ENCODE results near the gene SH3GLB2. TPM values are rescaled to one million over a fixed set of nuclear protein-coding genes. Genes with fewer than 3 reads are reported as not detected.

SH3GLB2 gene
- total RNA-seq, 1 donor from 2014 or later = 113 TPM

GRCh38 chr9:128992995-128993394, 35.1 kb downstream of the SH3GLB2 start:
- H3K36me3 Mint-ChIP-seq (ENCODE audit: unreplicated experiment) = peaks cover 37% of the 10 kb centered on the region
- TF ChIP-seq CTCF (IDR thresholded peaks at IDR 0.05) = peak; percentile 35
- no peak overlapping the region for H3K27ac Mint-ChIP-seq (ENCODE audit: unreplicated experiment)
- H3K4me1 Mint-ChIP-seq (ENCODE audit: unreplicated experiment) = peaks cover 3% of the 10 kb centered on the region
- DNase-seq (ENCODE audit: extremely low spot score, unreplicated experiment) = no peak
- no peaks in the 10 kb centered on the region for H3K27me3 Mint-ChIP-seq (ENCODE audit: unreplicated experiment)
- H3K9me3 Mint-ChIP-seq (ENCODE audit: unreplicated experiment) = no peaks in the 10 kb centered on the region
- H3K4me3 Mint-ChIP-seq (ENCODE audit: unreplicated experiment) = no peak overlapping the region

GRCh38 chr9:128987805-128988204, 40.3 kb downstream of the SH3GLB2 start:
- H3K4me1 Mint-ChIP-seq (ENCODE audit: unreplicated experiment) = peaks cover 10% of the 10 kb centered on the region
- H3K36me3 Mint-ChIP-seq (ENCODE audit: unreplicated experiment) = peaks cover 35% of the 10 kb centered on the region
- H3K27ac Mint-ChIP-seq (ENCODE audit: unreplicated experiment) = peak overlapping the region; percentile 60
- DNase-seq (ENCODE audit: extremely low spot score, unreplicated experiment) = no peak
- no peak overlapping the region for H3K4me3 Mint-ChIP-seq (ENCODE audit: unreplicated experiment)
- no peaks in the 10 kb centered on the region for H3K9me3 Mint-ChIP-seq (ENCODE audit: unreplicated experiment)
- no peak for TF ChIP-seq CTCF (IDR thresholded peaks at IDR 0.05)
- no peaks in the 10 kb centered on the region for H3K27me3 Mint-ChIP-seq (ENCODE audit: unreplicated experiment)

GRCh38 chr9:128986671-128987070, 41.5 kb downstream of the SH3GLB2 start:
- no peaks in the 10 kb centered on the region for H3K9me3 Mint-ChIP-seq (ENCODE audit: unreplicated experiment)
- no peak for TF ChIP-seq CTCF (IDR thresholded peaks at IDR 0.05)
- peaks cover 42% of the 10 kb centered on the region for H3K36me3 Mint-ChIP-seq (ENCODE audit: unreplicated experiment)
- H3K4me1 Mint-ChIP-seq (ENCODE audit: unreplicated experiment) = peaks cover 10% of the 10 kb centered on the region
- no peaks in the 10 kb centered on the region for H3K27me3 Mint-ChIP-seq (ENCODE audit: unreplicated experiment)
- no peak overlapping the region for H3K27ac Mint-ChIP-seq (ENCODE audit: unreplicated experiment)
- no peak overlapping the region for H3K4me3 Mint-ChIP-seq (ENCODE audit: unreplicated experiment)
- DNase-seq (ENCODE audit: extremely low spot score, unreplicated experiment) = no peak

GRCh38 chr9:128983536-128983935, 44.6 kb downstream of the SH3GLB2 start:
- peaks cover 66% of the 10 kb centered on the region for H3K36me3 Mint-ChIP-seq (ENCODE audit: unreplicated experiment)
- no peak overlapping the region for H3K27ac Mint-ChIP-seq (ENCODE audit: unreplicated experiment)
- H3K4me3 Mint-ChIP-seq (ENCODE audit: unreplicated experiment) = no peak overlapping the region
- no peak for TF ChIP-seq CTCF (IDR thresholded peaks at IDR 0.05)
- no peaks in the 10 kb centered on the region for H3K27me3 Mint-ChIP-seq (ENCODE audit: unreplicated experiment)
- H3K4me1 Mint-ChIP-seq (ENCODE audit: unreplicated experiment) = peaks cover 10% of the 10 kb centered on the region
- H3K9me3 Mint-ChIP-seq (ENCODE audit: unreplicated experiment) = no peaks in the 10 kb centered on the region
- DNase-seq (ENCODE audit: extremely low spot score, unreplicated experiment) = no peak

- no peak for TF ChIP-seq CTCF (IDR thresholded peaks at IDR 0.05)
- no peak overlapping the region for H3K4me3 Mint-ChIP-seq (ENCODE audit: unreplicated experiment)
- H3K27me3 Mint-ChIP-seq (ENCODE audit: unreplicated experiment) = no peaks in the 10 kb centered on the region
- no peak for DNase-seq (ENCODE audit: extremely low spot score, unreplicated experiment)
- no peaks in the 10 kb centered on the region for H3K9me3 Mint-ChIP-seq (ENCODE audit: unreplicated experiment)
- H3K27ac Mint-ChIP-seq (ENCODE audit: unreplicated experiment) = no peak overlapping the region
- H3K36me3 Mint-ChIP-seq (ENCODE audit: unreplicated experiment) = peaks cover 51% of the 10 kb centered on the region
- H3K4me1 Mint-ChIP-seq (ENCODE audit: unreplicated experiment) = no peaks in the 10 kb centered on the region
Observed at GRCh38 chr9:128979111-128979510, 49.0 kb downstream of the SH3GLB2 start.

All from osteocyte (in vitro differentiated cells).